Measurements from ENCODE around the gene DLAT.

DNA sequence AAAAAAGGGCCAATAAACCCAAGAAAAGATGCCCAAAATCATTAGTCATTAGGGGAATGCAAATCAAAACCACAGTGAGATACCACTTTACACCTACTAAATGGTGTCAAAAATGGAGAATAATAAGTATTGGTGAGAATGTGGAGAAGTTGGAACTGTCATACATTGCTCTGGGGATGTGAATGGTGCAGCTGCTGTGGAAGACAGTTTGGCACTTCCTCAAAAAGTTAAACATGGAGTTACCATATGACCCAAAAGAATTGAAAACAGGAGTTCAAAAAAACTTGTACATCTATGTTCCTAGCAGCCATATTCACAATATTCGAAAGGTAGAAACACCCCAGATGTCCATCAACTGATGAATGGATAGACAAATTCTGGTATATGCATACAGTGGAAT lies 24.5 kb upstream of the DLAT start:
- TF ChIP-seq POLR2A (IDR thresholded peaks at IDR 0.05), result no peak
- TF ChIP-seq, protein P1, sequence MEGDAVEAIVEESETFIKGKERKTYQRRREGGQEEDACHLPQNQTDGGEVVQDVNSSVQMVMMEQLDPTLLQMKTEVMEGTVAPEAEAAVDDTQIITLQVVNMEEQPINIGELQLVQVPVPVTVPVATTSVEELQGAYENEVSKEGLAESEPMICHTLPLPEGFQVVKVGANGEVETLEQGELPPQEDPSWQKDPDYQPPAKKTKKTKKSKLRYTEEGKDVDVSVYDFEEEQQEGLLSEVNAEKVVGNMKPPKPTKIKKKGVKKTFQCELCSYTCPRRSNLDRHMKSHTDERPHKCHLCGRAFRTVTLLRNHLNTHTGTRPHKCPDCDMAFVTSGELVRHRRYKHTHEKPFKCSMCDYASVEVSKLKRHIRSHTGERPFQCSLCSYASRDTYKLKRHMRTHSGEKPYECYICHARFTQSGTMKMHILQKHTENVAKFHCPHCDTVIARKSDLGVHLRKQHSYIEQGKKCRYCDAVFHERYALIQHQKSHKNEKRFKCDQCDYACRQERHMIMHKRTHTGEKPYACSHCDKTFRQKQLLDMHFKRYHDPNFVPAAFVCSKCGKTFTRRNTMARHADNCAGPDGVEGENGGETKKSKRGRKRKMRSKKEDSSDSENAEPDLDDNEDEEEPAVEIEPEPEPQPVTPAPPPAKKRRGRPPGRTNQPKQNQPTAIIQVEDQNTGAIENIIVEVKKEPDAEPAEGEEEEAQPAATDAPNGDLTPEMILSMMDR (IDR thresholded peaks at IDR 0.05), result no peak

All from uterus (tissue), 2 donors.